Body of pancreas (tissue), 4 donors: Measurements from ENCODE around the gene NHSL1.

Source experiments
- CTCF ChIP-seq, 7 experiments: fragments of 450-650 bp in 4 of 7; fragments of 200-600 bp in 3 of 7; sonication (generic) in 3 of 7; IDR thresholded peaks; one replicate each; pipeline ENCODE4 v1.5.1; 2016 to 2019; ENCODE audit warnings: antibody characterized with exemption in 7 of 7
- POLR2A ChIP-seq, 3 donors: fragments of 450-650 bp; IDR thresholded peaks; one replicate each; pipeline ENCODE4 v1.6.1; 2016; ENCODE audit warnings: antibody characterized with exemption in 3 of 3, mild to moderate bottlenecking in 2 of 3

GRCh38 chr6:138493413-138493812 lies 5.9 kb downstream of the NHSL1 start:
- TF ChIP-seq CTCF (IDR thresholded peaks at IDR 0.05) (no peak), POLR2A (IDR thresholded peaks at IDR 0.05) (no peak)
